GM12875 (cell line): ENCODE data around the gene CAPZA1.

Experiments
- H3K4me3 ChIP-seq: one replicate; pipeline ENCODE4 v1.5.1; 2011; ENCODE audit warnings: low read depth, low read length, control low read depth
- TF ChIP-seq, protein P1 (sequence below): IDR thresholded peaks from 2 replicates; pipeline ENCODE4 v1.5.1; 2011; ENCODE audit warnings: low read depth, mild to moderate bottlenecking, control low read depth, inconsistent platforms, low read length, moderate library complexity, borderline replicate concordance; ENCODE audit not compliant: insufficient read depth

CAPZA1 gene

DNA sequence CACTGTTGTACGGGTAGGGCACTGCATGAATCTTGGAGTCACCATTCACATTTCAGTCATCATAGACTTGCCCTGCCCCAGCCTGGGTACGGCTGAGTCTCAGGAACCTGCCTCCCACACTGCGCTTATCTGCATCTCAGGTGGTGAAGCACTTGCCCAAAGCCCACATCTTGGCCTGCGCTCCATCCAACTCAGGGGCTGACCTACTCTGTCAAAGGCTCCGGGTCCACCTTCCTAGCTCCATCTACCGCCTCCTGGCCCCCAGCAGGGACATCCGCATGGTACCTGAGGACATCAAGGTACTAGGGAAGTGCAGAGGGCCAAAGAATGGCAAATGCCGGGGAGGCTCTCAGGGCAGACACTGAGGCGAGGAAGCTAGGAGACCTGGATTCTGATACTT is 75.6 kb downstream of the CAPZA1 start:
- no peak overlapping the region for H3K4me3 ChIP-seq
- TF ChIP-seq, protein P1, sequence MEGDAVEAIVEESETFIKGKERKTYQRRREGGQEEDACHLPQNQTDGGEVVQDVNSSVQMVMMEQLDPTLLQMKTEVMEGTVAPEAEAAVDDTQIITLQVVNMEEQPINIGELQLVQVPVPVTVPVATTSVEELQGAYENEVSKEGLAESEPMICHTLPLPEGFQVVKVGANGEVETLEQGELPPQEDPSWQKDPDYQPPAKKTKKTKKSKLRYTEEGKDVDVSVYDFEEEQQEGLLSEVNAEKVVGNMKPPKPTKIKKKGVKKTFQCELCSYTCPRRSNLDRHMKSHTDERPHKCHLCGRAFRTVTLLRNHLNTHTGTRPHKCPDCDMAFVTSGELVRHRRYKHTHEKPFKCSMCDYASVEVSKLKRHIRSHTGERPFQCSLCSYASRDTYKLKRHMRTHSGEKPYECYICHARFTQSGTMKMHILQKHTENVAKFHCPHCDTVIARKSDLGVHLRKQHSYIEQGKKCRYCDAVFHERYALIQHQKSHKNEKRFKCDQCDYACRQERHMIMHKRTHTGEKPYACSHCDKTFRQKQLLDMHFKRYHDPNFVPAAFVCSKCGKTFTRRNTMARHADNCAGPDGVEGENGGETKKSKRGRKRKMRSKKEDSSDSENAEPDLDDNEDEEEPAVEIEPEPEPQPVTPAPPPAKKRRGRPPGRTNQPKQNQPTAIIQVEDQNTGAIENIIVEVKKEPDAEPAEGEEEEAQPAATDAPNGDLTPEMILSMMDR = no peak

DNA sequence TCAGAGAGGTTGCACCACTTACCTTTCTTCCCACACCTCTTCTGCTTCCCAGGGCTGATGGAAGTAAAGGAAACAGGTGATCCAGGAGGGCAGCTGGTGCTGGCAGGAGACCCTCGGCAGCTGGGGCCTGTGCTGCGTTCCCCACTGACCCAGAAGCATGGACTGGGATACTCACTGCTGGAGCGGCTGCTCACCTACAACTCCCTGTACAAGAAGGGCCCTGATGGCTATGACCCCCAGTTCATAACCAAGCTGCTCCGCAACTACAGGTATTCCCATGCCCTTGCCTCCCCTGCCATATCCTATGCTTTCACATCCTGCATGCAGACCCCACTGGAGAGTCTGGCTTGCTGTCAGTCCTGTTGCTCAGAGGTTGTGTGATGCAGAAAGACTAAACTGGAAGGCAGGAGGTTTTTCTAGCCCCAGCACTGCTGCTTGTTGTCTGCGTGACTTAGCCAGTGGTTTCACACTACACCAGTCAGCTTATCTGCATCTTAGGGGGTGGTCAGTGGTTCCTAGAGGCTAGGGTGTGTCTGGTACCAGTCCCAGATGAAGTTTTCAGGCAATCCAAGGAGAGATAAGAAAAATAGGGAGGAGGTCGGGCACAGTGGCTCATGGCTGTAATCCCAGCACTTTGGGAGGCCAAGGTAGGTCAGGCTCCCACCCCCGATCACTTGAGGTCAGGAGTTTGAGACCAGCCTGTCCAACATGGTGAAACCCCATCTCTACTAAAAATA is 77.1 kb downstream of the CAPZA1 start:
- TF ChIP-seq, protein P1 = no peak

DNA sequence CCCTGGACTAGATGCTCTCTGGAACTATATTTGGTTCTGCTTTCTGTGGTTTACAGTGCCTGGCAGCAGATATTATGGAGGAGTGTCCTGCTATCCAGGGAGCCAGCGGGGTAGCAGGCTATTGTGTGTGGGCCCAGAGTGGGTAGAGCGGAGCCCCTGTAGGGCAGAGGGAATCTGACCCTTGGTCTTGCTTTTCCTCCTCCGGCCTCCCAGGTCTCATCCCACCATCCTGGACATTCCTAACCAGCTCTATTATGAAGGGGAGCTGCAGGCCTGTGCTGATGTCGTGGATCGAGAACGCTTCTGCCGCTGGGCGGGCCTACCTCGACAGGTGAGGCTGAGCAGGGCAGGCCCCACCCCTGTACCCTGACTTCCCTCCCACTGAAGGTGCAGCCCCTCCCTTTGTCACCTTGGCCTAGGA is 78.2 kb downstream of the CAPZA1 start:
- TF ChIP-seq, protein P1 = no peak
- no peak overlapping the region for H3K4me3 ChIP-seq

More for the DNA sequence above, 77.1 kb downstream of the CAPZA1 start:
- H3K4me3 ChIP-seq = no peak overlapping the region

DNA sequence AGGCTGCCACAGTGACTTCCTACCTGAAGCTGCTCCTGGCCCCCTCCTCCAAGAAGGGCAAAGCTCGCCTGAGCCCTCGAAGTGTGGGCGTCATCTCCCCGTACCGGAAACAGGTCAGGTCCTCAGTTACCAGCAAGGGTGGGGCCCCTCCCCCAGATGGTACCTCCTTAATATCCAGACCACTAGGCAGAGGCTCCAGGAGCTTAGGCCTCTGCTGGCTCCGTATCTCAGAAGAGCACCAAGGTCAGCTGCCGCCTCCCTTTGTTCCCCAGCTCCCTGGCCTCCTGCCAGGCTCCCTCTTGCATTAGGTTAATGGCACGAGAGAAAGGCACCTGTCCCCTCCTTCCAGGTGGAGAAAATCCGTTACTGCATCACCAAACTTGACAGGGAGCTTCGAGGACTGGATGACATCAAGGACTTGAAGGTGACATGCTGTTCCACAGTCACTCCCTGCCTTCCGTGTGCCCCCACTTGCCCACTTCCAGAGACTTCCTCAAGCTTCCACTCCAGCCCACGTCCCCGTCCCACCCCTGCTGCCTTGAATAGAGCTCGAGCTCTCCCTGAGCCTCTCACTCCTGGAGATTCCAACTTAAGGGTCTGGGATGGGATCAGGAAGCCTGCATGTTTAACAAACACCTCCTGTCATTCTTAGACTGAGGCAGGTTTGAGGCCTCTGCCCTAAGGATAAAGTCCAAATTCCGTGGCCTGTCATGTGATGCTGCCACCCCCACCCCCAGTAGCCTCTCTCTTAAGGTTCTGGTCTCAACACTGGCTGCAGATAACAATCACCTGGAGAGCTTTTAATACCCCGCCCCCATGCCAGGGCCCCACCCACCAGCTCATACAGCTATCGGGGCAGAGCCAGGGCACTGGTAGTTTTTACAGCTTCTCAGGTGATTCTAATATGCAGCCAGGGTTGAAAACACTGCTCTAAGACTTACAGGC is 79.0 kb downstream of the CAPZA1 start:
- TF ChIP-seq, protein P1 = no peak
- no peak overlapping the region for H3K4me3 ChIP-seq

DNA sequence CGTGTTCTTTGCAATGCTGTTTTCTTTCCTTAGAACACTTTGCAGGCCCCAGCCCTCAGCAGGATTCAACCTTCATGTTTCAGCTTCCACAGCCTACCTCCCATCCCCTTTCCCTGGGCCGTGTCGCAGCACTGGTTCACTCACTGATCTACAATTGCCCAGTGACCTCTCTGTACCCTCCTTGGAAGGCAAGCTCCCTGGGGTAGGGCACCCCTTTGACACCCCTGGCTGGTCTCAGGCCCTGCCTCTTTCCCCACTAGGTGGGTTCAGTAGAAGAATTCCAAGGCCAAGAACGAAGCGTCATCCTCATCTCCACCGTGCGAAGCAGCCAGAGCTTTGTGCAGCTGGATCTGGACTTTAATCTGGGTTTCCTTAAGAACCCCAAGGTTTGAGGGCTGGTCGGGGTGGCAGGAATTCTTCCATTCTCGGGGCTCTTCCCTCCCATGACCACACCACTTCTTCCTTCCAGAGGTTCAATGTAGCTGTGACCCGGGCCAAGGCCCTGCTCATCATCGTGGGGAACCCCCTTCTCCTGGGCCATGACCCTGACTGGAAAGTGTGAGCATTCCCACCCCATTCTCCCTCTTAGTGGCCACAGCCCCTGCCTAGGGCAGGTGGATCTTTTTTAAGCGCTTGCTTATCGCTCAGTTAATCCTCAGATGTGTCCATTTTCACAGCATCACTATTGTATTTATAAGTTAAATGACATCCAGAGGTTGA is 80.0 kb downstream of the CAPZA1 start:
- no peak overlapping the region for H3K4me3 ChIP-seq
- TF ChIP-seq, protein P1 = no peak

DNA sequence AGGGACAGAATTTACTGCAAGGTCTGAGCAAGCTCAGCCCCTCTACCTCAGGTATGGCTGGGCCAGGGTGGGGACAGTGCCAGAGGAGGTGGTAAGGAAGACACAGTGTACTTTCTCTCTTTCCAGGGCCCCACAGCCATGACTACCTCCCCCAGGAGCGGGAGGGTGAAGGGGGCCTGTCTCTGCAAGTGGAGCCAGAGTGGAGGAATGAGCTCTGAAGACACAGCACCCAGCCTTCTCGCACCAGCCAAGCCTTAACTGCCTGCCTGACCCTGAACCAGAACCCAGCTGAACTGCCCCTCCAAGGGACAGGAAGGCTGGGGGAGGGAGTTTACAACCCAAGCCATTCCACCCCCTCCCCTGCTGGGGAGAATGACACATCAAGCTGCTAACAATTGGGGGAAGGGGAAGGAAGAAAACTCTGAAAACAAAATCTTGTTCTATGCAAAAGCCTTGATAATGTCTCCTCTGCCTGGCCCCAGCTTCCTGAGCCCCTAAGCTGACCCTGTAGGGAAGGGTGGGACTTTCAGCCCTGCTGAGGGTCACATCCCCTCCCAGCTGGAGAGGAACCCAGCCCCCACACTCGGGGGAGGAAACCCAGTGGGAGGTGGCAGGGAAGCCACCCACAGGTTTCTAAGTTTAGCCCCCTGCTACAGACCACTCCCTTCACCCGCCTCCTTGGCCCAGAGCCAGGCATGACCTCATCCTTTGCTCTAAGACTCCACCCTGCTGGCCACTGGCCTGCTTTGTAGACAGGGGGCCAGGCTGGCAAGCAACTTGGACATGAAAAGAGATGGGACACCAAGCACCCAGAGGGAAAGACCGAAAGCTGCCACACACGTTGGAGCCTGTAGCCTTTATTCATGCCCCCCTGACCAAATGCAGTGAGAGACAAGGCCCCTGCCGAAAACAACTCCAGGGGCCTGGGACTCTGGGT is 80.9 kb downstream of the CAPZA1 start:
- TF ChIP-seq, protein P1 = no peak
- no peak overlapping the region for H3K4me3 ChIP-seq
